Panc1 (cell line): Measurements from ENCODE around the gene MARCHF7.

Experiments
- CTCF ChIP-seq: fragments of 450-650 bp; IDR thresholded peaks from 2 replicates; pipeline ENCODE4 v1.5.1; 2017; ENCODE audit warnings: mild to moderate bottlenecking
- POLR2AphosphoS5 ChIP-seq: IDR thresholded peaks from 2 replicates; pipeline ENCODE4 v1.6.1; 2012; ENCODE audit warnings: mild to moderate bottlenecking, low read depth, low read length, moderate library complexity
- REST ChIP-seq, 2 experiments: IDR thresholded peaks; 2 replicates each; pipeline ENCODE4 v1.6.1; 2011 to 2012; ENCODE audit warnings: low read depth in 2 of 2, control low read depth in 1 of 2, low read length in 1 of 2, mild to moderate bottlenecking in 1 of 2, moderate library complexity in 1 of 2; ENCODE audit not compliant: insufficient read depth in 1 of 2
- SIN3A ChIP-seq: IDR thresholded peaks from 2 replicates; pipeline ENCODE4 v1.6.1; 2012; ENCODE audit warnings: low read depth, mild to moderate bottlenecking, low read length, moderate library complexity, borderline replicate concordance; ENCODE audit not compliant: insufficient read depth

GRCh38 chr2:159737917-159738296 lies 25.6 kb downstream of the MARCHF7 start:
- TF ChIP-seq CTCF (no peak), POLR2AphosphoS5 (no peak), REST (IDR thresholded peaks at IDR 0.05; ENCODE audit: insufficient read depth in 1 of 2, low read depth in 2 of 2, low read length in 1 of 2) (no peak), SIN3A (no peak)
